HepG2 (cell line): ENCODE data around the gene EIF5.

Experiments used
- CTCF ChIP-seq: sonication (generic); formaldehyde crosslinking; IDR thresholded peaks from 2 replicates; pipeline ENCODE4 v1.5.0; 2020; ENCODE audit warnings: mild to moderate bottlenecking, missing genetic modification reagents, moderate library complexity
- EZH2 ChIP-seq: conservative IDR thresholded peaks from 2 replicates; pipeline ENCODE4 v1.6.1; 2012; ENCODE audit warnings: mild to moderate bottlenecking, low read depth, low read length, moderate library complexity
- FLYWCH1 ChIP-seq: sonication (generic); formaldehyde crosslinking; IDR thresholded peaks from 2 replicates; pipeline ENCODE4 v1.8.1; 2023; ENCODE audit warnings: mild to moderate bottlenecking, missing genetic modification reagents
- MYC ChIP-seq: sonication (generic); formaldehyde crosslinking; IDR thresholded peaks from 2 replicates; pipeline ENCODE4 v1.9.0; 2021; ENCODE audit warnings: missing genetic modification reagents, borderline replicate concordance
- RBAK ChIP-seq: sonication (generic); formaldehyde crosslinking; IDR thresholded peaks from 2 replicates; pipeline ENCODE4 v1.5.1; 2020; ENCODE audit warnings: mild to moderate bottlenecking, missing genetic modification reagents
- YY1 ChIP-seq: IDR thresholded peaks from 2 replicates; pipeline ENCODE4 v1.6.1; 2011; ENCODE audit warnings: low read length, low read depth, moderate library complexity, mild to moderate bottlenecking; ENCODE audit not compliant: insufficient read depth, insufficient replicate concordance
- ZBTB8A ChIP-seq: sonication (generic); formaldehyde crosslinking; IDR thresholded peaks from 2 replicates; pipeline ENCODE4 v1.4.0; 2020; ENCODE audit warnings: mild to moderate bottlenecking, low read depth, missing genetic modification reagents, borderline replicate concordance
- TF ChIP-seq, protein P1 (sequence below): sonication (generic); formaldehyde crosslinking; IDR thresholded peaks from 2 replicates; pipeline ENCODE4 v1.5.1; 2020; ENCODE audit warnings: missing genetic modification reagents, mild to moderate bottlenecking, borderline replicate concordance

- TF ChIP-seq CTCF (CRISPR knock-in tag) (0 out of 2 replicates have a peak, but pooled peaks have one; percentile 27), EZH2 (no peak), ZBTB8A (CRISPR knock-in tag) (no peak), YY1 (no peak), MYC (no peak), FLYWCH1 (no peak), RBAK (no peak)
- TF ChIP-seq, protein P1, sequence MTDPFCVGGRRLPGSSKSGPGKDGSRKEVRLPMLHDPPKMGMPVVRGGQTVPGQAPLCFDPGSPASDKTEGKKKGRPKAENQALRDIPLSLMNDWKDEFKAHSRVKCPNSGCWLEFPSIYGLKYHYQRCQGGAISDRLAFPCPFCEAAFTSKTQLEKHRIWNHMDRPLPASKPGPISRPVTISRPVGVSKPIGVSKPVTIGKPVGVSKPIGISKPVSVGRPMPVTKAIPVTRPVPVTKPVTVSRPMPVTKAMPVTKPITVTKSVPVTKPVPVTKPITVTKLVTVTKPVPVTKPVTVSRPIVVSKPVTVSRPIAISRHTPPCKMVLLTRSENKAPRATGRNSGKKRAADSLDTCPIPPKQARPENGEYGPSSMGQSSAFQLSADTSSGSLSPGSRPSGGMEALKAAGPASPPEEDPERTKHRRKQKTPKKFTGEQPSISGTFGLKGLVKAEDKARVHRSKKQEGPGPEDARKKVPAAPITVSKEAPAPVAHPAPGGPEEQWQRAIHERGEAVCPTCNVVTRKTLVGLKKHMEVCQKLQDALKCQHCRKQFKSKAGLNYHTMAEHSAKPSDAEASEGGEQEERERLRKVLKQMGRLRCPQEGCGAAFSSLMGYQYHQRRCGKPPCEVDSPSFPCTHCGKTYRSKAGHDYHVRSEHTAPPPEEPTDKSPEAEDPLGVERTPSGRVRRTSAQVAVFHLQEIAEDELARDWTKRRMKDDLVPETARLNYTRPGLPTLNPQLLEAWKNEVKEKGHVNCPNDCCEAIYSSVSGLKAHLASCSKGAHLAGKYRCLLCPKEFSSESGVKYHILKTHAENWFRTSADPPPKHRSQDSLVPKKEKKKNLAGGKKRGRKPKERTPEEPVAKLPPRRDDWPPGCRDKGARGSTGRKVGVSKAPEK (CRISPR knock-in tag) = no peak
Measured at GRCh38 chr14:103393676-103394626, 59.9 kb downstream of the EIF5 start.
